Subcutaneous adipose tissue (tissue), 4 donors: ENCODE measurements around the gene ALDH1L1. TPM values are rescaled to one million over a fixed set of nuclear protein-coding genes. Genes with fewer than 3 reads are reported as not detected.

Source experiments
- total RNA-seq, 4 donors: library from RNA; depleted of rRNA; stranded (reverse); fragments of >200 nt; gene quantifications; one replicate each; pipeline ENCODE4 v1.1.0, GENCODE V29; 2016
- TF ChIP-seq, protein P1 (sequence below): fragments of 450-650 bp; IDR thresholded peaks from one replicate; pipeline ENCODE4 v1.5.1; 2016; ENCODE audit warnings: low read depth, mild to moderate bottlenecking, control low read depth, antibody characterized with exemption, moderate library complexity

Gene ALDH1L1
- total RNA-seq, 4 donors from 2014 or later: 63.4 to 281 (median 73.8) TPM

DNA sequence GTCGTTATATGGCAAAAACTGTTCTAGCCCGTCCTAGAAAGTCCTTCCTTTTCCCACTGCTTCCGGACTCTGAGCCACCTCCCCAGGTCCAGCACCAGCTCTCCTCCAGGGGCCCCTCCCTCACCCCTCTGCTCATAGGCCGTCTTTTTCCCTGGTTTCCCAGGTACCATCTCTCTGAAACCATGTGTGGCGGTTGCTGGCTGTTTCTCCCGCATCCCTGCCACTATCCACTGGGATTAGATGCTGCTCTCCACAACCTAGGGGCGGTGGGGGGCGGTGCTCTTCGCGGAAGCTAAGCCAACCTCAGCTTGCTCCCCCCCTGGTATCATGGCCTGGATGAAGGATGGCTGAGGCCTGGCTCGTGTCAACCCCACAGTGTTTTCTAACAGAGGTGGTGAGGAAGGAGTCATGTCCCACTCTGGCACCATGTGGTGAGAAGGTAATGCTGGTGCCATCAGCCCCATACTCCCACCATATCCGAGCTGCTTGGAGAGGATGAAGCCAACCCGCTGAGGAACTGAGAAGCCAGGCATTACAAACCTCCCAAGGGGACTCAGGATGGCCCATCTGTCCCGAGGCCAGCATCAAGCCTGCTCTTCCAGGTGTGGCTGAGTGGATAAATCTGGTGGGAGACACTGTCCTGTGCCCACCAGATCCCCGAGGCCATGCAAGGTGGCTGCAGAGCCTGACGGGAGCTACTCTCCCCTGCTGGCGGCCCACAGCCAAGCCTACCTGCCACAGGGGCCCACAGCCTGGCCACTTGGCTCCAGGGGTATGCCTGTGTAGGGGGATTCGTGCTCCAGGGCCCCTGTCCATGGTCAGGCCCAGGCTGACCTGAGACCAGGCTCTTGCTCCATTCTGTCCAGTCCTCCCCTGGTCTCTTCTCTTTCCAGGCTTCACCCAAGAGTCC, 68.6 kb downstream of the ALDH1L1 start:
- TF ChIP-seq, protein P1, sequence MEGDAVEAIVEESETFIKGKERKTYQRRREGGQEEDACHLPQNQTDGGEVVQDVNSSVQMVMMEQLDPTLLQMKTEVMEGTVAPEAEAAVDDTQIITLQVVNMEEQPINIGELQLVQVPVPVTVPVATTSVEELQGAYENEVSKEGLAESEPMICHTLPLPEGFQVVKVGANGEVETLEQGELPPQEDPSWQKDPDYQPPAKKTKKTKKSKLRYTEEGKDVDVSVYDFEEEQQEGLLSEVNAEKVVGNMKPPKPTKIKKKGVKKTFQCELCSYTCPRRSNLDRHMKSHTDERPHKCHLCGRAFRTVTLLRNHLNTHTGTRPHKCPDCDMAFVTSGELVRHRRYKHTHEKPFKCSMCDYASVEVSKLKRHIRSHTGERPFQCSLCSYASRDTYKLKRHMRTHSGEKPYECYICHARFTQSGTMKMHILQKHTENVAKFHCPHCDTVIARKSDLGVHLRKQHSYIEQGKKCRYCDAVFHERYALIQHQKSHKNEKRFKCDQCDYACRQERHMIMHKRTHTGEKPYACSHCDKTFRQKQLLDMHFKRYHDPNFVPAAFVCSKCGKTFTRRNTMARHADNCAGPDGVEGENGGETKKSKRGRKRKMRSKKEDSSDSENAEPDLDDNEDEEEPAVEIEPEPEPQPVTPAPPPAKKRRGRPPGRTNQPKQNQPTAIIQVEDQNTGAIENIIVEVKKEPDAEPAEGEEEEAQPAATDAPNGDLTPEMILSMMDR: no peak

DNA sequence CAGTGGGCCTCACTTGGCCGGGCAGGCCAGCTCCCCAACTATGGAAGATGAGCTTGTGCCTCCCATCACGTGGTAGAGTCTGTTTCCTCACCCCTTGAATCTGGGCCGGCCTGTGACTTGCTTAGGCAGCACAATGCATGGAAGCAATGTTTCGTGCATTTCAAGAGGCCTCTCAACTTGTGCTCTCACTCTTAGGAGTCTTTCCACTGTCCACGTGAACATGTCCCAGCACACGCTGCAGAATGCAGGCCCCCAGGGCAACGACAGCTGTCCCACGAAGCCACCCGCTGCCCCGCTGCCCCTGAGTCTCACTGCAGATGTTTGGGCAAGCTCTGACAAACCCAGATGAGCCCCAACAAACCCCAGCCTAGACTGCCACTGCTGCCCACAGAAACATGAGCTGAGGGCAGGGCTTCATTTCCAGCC, 69.2 kb downstream of the ALDH1L1 start:
- TF ChIP-seq, protein P1: no peak

DNA sequence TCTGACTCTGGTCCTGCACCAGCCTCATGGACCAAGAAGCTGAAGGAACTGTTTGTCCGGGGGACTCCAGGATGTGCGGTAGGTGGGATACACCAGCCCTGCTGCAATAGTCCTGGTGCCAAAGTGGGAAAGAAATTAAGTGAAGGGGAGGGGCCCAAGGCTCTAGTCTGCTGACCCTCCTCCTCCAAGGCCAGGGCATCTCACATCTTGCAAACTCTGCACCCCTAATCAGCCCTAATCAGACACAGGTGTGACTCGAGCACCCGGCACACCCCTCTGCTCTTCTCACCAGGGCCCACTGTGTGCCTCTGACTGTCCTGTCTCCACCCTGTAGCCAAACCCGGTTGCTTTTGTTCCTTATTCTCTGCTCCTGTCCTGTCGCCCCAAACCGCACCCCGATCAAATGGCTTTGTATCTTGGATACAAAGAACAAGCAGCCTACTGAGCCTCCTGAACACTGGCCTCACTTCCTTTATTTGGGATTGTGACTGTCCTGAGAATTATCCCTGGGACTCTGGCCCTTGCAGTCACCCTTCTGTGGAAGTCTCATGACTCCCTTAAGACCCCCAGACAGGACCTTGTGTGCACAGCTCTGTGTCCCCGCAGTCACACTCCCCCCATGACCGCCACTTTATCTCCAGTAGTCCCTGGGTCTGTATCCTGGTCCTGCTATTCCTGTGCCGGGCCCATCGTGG, 69.8 kb downstream of the ALDH1L1 start:
- TF ChIP-seq, protein P1: no peak

DNA sequence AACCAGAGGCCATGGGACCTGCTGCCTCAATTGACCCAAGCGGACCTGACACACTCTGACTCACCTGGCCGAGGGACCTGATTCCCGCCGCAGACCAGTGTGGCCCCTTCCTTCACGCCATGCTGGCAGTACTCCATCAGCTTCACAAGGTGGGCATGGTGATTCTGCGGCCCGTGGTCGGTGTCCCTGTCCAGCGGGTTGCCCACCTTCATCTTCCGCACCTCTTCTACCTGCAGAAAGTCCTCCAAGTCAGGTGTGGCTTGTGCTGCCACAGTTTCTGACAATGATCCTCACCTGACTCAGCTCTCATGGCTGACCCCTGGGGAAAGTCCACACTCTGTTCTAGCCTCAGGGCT, 70.5 kb downstream of the ALDH1L1 start:
- TF ChIP-seq, protein P1: no peak

DNA sequence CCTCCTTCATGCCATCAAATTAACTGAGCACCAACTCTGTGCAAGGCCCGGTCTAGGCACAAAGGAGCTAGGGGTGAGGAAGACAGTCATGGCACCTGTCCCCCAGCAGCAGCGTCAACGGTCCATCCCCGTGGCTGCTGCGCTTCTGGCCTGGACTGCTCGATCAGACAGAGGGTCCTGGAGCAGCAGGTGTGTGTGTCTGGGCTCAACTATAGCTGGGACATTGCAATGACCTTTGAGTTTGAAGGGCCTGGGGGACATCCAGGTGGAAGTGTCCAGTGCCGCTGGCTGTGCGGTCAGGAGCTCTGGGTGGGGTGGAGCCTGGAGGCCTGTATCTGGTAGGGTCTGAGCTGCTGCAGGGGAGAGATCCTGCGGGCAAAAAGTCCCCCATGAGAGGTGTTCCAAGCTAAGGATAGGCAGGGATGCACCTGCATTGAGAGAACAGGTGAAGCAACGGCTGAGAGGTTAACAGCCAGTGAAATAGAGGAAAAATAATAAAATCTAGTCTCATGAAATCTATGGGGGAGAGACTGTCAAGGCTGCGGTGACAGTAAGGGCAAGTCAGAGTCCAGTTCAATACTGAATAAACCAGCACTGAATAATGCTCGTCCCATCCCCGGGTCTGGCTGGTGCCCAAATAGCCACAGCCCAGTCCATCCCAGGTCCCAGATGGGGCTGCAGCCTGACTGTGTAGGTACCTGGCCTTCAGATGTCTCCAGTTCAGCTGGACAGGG, 71.1 kb downstream of the ALDH1L1 start:
- TF ChIP-seq, protein P1: no peak

DNA sequence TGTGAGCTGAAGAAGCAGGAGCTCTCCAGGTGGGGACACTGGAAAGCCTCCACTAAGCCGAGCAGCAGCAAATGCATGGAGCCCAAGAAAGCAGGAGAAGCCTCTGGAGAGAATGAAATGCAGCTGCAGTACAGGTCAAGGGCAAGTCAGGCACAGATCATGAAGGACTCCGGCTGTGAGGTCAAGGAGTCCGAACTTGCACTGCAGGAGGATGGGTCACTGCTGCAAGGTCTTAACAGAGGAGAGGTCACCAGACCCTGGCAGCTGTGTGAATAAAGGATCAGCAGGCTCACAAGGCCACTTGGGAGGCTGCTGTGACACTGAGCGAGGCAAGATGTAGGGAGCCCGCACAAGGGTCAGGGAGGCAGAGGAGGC, 71.7 kb downstream of the ALDH1L1 start:
- TF ChIP-seq, protein P1: no peak
